ENCODE results near the gene HNRNPF. TPM values are rescaled to one million over a fixed set of nuclear protein-coding genes. Genes with fewer than 3 reads are reported as not detected.

Gene HNRNPF
- total RNA-seq, 1 experiment from 2014 or later = 515 TPM

DNA sequence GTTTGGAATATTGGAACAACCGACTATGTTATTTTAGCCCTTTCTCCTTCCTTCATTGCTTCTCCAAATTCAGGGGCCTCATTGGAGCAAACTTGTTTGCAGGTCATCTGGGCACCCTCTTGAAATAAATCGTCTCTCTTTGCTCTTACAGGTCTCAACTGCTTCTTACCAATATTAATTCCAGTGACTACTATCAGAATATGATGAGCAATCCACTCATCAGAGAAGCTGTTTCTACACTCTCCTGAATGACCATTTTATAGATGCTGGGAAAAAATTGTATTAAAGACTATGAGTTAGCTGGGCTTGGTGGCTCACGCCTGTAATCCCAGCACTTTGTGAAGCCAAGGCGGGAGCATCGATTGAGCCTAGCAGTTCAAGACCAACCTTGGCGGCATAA, 12.5 kb upstream of the HNRNPF start:
- no peak for DNase-seq (ENCODE audit: low spot score)

DNA sequence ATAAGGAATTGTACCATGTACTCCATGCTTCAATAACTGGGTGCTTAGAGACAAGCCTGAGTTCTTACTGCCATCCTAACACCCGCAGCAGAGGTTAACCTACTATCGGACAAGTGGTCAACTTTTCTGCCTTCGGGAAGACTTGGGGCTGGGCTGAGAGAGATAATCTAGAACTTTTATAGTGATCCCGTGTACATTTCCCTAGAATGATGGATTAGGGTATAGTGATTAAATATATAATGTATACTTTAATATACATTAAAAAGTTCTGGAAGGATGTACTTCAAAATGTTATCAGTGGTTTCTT, 12.2 kb upstream of the HNRNPF start:
- DNase-seq (ENCODE audit: low spot score) = no peak

DNA sequence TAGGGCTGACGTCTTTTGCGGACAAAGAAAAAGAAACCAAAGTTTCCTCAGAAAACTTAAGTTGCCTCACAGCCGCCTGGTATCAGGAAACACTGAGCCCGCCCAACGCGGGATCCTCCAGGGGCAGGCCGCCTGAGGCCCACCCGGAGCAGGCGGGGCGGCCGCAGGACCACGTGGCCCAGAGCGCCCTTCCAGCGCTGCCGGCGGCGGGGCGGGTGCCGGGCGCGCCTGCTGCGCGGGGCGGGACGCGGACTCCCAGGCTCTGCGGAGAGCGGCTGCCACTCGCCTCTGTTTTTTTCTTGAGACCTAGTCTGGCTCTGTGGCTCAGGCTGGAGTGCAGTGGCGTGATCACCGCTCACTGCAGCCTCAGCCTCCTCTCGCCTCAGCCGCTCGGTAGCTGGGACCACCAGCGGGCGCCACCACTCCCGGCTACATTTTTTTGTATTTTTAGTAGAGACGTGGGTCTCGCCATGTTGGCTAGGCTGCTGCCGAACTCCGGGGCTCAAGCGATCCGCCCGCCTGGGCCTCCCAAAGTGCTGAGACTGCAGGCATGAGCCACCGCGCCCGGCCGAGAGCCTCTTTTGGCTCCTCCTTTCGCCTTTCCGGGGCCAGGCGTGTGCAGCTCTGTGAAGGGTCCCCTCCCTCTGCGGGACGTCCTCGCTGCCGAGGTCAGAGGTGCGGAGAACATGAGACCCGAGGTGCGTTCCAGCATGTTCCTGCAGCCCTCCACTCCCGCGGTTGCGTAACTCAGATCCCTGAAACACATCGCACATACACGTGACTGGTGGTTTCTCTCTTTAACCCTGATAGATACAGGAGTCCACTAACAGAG, 11.6 kb upstream of the HNRNPF start:
- peak; percentile 85 for DNase-seq (ENCODE audit: low spot score)

DNA sequence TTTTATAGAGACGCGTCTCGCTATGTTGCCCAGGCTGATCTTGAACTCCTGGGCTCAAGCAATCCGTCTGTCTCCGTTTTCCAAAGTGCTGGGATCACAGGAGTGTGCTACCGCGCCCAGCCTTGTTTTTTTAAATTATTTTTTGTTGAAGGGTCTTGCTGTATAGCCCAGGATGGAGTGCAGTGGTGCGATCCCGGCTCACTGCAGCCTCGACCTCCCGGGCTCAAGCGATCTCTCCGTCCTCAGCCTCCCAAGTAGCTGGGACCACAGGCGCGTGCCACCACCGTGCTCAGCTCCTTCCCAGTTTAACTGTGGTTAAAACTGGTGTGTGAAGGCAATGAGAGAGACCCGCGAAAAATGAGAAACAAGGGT, 11.0 kb upstream of the HNRNPF start:
- DNase-seq (ENCODE audit: low spot score) = no peak

DNA sequence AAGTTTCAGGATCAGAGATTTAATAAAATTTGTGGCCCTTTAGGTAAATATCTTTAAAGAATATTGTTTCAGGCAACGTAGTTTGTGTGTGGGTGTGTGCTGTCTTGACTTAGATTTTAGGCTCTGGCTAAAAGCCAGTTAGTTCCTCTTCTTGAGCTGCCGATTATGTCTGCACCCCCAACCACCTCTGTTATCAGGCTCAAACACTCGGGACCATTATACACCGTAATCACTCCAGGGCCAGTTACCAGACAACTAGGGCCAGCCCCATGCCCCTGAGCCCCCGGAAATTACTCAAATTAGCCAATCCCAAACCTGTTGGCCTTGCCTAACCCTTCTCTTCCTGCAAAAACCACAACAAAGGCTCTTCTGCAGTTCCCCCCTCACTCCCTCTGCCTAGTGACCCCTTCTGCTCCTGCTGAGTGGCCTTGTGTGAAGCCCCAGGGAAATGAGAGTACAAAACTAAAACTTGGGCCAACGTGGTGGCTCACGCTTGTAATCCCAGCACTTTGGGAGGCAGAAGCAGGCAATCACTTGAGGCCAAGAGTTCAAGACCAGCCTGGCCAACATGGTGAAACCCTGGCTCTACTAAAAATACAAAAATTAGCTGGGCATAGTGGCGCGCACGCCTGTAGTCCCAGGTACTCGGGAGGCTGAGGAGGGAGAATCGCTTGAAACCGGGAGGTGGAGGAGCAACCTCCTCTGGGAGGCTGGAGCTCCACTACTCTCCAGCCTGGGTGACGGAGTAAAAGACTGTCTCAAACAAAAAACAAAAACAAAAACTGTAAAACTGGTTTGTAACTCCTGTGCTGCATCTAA, 9.2 kb upstream of the HNRNPF start:
- no peak for DNase-seq (ENCODE audit: low spot score)

DNA sequence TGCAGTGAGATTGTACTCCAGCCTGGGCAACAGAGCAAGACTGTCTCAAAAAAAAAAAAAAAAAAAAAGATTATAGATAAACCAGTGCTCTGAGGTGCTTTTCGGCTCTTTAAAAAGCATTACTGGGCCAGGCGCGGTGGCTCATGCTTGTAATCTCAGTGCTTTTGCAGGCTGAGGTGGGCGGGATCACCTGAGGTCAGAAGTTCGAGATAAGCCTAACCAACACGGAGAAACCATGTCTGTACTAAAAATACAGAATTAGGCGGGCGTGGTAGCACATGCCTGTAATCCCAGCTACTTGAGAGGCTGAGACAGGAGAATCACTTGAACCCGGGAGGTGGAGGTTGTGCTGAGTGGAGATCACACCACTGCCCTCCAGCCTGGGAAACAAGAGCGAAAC, 6.6 kb upstream of the HNRNPF start:
- no peak for DNase-seq (ENCODE audit: low spot score)

DNA sequence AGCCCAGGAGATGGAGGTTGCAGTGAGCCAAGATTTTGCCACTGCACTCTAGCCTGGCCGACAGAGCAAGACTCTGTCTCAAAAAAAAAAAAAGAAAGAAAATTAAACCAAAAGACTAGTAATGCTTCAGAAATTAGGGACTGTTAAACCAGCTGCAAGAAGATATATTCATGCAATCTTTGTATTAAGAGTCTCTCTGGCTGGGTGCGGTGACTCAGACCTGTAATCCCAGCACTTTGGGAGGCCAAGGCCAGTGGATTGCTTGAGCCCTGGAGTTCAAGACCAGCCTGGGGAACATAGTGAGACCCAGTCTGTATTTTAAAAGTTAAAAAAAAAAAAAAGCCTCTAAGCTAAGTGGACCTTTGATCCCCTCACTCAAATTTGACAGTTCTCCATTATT, 2.5 kb upstream of the HNRNPF start:
- DNase-seq (ENCODE audit: low spot score) = no peak

DNA sequence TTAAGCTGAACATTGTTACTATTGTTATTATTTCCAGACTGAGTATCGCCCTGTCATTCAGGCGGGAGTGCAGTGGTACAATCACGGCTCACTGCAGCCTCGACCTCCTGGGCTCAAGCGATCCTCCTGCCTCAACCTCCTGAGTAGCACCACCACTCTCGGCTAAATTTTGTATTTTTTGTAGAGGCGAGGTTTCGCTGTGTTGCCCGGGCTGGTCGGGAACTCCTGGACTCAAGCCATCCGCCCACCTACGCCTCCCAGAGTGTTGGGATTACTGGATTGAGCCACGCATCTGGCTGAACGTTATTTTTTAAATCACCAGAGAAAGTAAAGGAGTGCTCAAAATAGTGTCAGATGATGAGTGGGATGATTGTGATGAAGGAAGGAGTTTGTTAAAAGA, 1.4 kb upstream of the HNRNPF start:
- DNase-seq (ENCODE audit: low spot score) = no peak

DNA sequence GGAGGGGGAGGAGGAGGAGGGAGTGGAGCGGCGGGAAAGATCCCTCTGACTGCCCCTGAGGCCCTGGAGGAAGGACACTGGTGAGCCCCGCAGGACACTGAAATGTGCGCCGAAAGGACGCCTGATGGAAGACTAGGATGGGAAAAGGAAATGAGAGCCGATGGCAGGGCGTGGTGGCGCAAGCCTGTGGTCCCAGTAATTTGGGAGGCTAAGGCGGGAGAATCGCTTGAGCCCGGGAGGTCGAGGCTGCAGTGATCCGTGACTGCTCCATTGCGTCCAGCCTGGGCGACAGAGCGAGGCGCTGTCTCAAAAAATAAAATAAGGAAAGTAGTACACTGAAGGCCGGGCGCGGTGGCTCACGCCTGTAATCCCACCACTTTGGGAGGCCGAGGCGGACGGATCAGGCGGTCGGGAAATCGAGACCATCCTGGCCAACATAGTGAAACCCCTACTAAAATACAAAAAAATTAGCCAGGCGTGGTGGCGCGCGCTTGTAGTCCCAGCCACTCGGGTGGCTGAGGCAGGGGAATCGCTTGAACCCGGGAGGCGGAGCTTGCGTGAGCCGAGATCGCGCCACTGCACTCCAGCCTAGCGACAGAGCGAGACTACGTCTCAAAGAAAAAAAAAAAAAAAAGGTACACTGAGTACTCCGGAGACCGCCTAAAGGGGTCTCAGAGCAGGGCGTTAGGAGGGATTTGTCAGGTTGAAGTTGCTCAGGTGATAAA, 561 bp upstream of the HNRNPF start:
- no peak for DNase-seq (ENCODE audit: low spot score)

DNA sequence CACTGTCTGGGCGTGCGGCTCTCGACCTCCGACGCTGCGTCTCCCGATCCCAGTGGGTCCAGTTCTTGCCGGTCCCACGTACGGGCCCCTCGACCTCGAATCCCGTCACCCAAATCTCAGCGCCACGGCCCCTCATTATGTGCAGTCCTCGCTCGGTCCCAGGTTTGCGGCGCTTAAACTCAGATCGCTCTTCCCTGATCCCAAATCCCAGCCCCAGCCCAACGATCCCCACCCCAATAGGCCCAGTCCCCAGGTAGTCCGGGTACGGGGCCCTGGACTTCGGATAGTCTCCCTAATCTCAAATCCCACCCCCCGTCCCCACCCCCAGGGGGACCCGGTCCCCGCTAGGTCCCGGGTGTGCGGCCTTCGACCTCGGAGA, 666 bp downstream of the HNRNPF start:
- no peak for DNase-seq (ENCODE audit: low spot score)

DNA sequence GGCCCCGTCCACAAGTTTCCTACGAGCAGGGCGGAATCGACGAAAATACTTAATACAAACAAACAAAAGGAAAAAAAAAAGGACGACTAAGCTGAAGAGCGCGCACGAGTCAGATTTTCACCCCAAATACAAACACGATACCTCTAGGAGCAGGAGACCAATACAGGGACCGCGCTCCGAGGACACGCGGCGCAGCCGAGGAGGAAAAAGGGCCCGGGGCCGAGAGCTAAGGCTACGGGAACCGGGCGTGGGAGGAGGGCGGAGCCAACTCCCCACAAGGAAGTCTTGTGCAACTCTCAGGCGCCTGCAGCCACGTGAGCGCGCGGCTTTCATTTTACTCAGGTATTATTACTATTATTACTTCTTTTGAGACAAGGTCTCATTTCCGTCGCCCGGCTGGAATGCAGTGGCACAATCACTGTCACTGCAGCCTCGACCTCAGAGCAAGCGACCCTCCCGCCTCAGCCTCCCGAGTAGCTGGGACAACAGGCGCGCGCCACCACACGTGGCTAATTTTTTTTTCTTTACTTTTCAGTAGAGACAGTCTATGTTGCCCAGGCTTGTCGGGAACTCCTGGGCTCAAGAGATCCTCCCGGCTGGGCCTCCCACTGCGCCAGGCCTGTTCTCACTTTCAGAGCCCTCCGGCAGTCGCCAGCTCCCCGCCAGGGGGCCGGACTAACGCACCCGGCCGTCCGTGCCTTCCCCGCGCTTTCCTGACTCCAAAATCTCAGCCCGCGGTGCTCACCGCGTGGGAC, 1.2 kb downstream of the HNRNPF start:
- DNase-seq (ENCODE audit: low spot score) = peak; percentile 93

DNA sequence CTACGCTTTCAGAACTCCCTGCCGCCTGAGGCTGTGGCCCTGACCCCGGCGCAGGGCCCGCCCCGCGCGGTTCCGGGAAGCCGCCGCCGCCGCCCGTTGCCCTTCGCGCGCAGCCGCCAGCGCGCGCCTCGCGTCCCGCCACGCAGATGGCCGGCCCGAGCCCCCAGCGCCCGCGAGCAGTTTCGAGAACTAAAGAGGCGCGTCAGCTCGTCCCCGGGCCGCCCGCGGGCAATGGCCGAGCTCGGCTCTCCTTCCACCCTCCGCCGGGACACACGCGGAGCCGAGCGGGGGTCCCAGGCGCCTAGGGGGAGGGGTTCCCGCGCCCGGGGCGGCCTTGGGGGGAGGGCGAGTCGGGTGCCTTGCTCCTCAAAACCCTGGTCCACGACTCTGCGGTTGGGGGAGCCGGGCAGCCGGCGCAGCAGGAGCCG, 1.8 kb downstream of the HNRNPF start:
- no peak for DNase-seq (ENCODE audit: low spot score)

DNA sequence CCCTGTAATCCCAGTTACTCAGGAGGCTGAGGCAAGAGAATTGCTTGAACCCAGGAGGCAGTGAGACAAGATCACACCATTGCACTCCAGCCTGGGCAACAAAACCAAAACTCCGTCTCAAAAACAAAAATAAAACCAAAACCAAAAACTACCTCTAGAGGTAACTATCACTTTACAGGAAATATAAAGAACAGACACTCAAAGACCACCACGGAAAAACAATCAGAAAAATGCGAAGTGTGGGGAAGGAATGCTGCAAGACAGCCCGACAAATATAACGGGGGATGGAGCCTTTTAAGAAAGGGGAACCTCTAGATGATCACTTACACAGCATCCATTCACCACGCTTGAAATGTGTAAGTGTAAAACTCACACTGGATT, 4.3 kb downstream of the HNRNPF start:
- no peak for DNase-seq (ENCODE audit: low spot score)

DNA sequence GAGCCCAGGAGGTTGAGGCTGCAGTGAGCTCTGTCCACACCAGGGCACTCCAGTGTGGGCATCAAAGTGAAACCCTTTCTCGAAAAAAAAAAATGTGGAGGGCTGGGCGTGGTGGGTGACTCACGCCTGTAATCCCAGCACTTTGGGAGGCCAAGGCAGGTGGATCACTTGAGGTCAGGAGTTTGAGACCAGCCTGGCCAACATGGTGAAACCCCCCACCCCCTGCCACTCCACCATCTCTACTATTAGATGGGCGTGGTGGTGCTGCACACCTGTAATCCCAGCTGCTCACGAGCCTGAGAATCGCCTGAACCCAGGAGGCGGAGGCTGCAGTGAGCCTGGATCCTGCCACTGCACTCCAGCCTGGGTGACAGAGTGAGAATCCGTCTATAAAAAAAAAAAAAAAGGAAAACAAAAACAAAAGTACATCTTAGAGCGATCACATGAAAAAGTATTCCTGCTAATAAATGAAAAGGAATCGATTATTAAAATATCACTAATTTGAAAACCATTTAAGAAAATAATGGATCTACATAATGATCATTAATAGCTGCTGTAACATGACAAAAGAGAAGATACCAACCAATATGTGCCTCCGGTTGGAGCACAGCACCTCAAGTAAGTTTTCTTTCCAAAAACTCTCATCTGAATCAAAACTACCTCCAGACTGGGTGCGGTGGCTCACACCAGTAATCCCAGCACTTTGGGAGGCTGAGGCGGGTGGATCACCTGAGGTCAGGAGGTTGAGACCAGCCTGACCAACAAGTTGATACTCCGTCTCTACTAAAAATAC, 4.9 kb downstream of the HNRNPF start:
- DNase-seq (ENCODE audit: low spot score) = no peak

DNA sequence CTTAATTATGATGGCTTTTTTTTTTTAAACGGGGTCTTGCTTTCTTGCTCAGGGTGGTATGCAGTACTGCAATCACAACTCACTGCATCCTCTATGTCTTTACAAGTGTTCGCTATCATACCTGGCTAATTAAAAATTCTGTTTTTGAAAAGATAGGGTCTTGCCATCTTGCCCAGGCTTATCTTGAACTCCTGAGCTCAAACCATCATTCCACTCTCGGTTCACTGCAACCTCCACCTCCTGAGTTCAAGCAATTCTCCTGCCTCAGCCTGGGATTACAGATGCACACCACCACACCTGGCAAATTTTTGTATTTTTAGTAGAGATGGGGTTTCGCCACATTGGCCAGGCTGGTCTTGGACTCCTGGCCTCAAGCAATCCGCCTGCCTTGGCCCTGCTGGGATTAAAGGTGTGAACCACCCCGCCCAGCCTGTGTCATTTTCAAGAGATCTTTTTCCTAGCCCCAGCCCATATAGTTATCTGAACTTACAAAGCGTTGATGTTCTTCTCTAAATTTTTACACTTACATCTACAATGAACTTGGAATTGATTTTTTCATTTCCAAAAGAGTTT, 6.0 kb downstream of the HNRNPF start:
- DNase-seq (ENCODE audit: low spot score) = no peak

DNA sequence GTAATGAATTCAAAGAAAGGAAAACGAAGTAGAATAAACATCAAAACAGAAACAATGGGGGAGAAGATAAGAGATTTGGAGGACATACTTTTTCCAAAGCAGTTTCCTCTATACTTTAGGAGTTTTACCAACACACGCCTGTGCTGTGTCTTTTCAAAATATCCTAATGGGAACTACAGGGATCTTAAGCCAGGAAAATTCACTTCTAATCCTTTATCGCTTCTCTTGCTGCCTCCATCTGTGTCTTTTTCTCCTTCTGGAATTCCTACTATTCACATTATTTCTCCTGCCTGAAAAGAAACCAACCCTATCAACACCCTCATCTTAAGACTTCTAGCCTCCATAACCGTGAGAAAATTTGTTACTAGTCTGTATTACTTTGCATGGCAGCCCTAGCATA, 6.8 kb downstream of the HNRNPF start:
- DNase-seq (ENCODE audit: low spot score) = no peak

DNA sequence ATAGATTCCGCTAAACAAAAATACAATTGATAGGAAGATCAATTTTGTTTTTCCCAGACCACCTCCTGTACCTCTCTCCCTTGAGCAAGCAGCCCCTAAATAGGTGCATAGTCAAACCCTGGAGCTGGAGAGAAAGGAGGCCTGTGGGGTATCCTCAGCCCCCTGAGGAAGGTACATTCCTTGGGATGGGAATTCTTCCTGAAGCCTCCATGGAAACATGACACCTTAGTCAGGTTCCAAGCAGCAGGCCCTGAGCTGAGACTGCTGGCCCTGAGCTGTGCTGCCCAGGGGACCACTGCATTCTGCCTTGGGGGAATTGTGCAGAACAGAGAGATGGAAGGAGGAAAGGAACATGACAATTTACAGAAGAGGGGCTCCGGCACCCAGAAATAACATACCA, 7.4 kb downstream of the HNRNPF start:
- no peak for DNase-seq (ENCODE audit: low spot score)

DNA sequence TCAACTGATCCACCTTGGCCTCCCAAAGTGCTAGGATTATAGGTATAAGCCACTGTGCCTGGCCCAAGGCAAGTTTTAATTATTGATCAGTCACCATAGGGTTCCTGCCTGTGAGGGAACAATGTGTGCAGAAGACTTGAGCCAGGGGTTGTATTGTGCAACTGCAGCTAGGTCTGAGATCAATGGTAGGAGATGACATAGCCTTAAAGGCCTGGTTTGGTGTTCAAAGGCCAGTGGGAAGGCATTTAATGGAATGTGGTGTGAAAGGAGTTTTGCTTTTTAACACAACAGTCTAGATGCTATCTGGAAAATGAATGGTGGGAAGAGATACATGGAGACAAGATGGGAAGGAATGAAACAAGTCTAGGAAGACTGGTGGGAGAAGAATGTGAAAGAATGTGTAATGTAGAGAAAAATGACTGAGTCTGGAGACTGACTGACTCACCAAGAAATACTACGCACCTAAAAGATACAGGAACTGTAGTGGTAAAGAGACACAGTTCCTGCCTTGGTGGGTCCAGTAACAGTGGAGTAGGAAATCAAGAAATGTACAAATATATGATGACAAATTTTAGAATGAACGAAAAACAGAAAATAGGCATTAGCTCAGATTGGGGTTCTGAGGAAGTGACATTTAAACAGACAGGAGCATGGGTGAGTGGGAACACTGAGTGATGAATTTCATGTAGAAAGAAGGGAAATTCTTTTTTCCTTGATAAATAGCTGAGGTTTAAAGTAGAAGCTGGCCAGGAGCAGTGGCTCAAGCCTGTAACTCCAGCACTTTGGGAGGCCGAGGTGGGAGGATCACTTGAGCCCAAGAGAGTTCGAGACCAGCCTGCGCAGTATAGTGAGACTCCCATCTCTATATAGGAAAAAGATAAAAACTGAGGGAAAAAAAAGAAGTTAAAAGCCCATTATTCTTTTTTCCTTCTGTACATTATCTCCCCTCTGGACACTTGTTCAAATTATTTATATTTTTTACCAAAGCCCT, 9.4 kb downstream of the HNRNPF start:
- DNase-seq (ENCODE audit: low spot score) = no peak

DNA sequence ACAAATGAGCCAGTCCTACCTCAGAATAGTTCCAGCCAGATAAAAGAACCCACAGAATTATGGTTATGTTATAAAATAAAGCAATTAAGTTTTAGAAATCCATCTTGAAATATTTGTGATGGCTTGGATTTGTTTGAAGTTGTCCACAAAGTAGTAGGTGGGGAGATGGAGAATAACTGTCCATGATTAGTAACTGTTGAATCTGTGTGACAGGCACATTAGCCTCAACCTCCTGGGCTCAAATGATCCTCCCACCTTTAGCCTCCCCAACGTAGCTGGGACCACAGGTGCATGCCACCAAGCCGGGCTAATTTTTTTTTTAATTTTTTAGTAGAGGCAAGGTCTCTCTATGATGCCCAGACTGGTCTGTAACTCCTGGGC, 10.1 kb downstream of the HNRNPF start:
- no peak for DNase-seq (ENCODE audit: low spot score)
